Esophagus squamous epithelium (tissue), 5 donors: ENCODE data around the gene CRHR2. TPM values are rescaled to one million over a fixed set of nuclear protein-coding genes. Genes with fewer than 3 reads are reported as not detected.

Source experiments
- DNase-seq: peaks from one replicate; lab custom pipeline; 2025; lab: John Stamatoyannopoulos, UW
- H3K27ac ChIP-seq, 4 donors: fragments of 200-600 bp; sonication (generic); one replicate each; pipeline ENCODE4 v1.5.1; 2016 to 2019; ENCODE audit warnings: mild to moderate bottlenecking in 1 of 4
- H3K27me3 ChIP-seq, 4 donors: fragments of 200-600 bp; sonication (generic); 1 replicate in 3 of 4; 2 replicates in 1 of 4; pipeline versions ENCODE4 v1.5.1 to v1.6.0; 2017 to 2021; ENCODE audit warnings: antibody characterized with exemption in 1 of 4
- H3K36me3 ChIP-seq, 3 donors: fragments of 200-600 bp; sonication (generic); one replicate each; pipeline ENCODE4 v1.5.1; 2016 to 2019
- H3K4me1 ChIP-seq, 3 donors: fragments of 200-600 bp; sonication (generic); one replicate each; pipeline ENCODE4 v1.5.1; 2017 to 2019
- H3K4me3 ChIP-seq, 4 donors: fragments of 200-600 bp; sonication (generic); 1 replicate in 3 of 4; 2 replicates in 1 of 4; pipeline ENCODE4 v1.5.1; 2016 to 2019; ENCODE audit warnings: mild to moderate bottlenecking in 2 of 4, moderate library complexity in 1 of 4
- H3K9me3 ChIP-seq, 3 donors: fragments of 200-600 bp; sonication (generic); one replicate each; pipeline ENCODE4 v1.5.1; 2016 to 2019
- CTCF ChIP-seq, 6 experiments: fragments of 450-650 bp in 4 of 6; fragments of 200-600 bp in 2 of 6; sonication (generic) in 2 of 6; IDR thresholded peaks; one replicate each; pipeline ENCODE4 v1.5.1; 2016 to 2019; ENCODE audit warnings: antibody characterized with exemption in 6 of 6, mild to moderate bottlenecking in 4 of 6, moderate library complexity in 4 of 6
- POLR2A ChIP-seq, 4 donors: fragments of 450-650 bp; IDR thresholded peaks; one replicate each; pipeline ENCODE4 v1.6.1; 2017; ENCODE audit warnings: antibody characterized with exemption in 4 of 4, mild to moderate bottlenecking in 4 of 4, moderate library complexity in 3 of 4
- WGBS, 2 donors: methylation state at CpG; one replicate each; pipeline ENCODE4 v1.1.5; 2018; 5-methylcytosine and 5-hydroxymethylcytosine counted together
- intact Hi-C: fragments of 100-400 bp; cut with DNase I; formaldehyde crosslinking; loops from one replicate; pipeline ENCODE4 v1.15.0; 2022
- total RNA-seq, 4 donors: library from RNA; depleted of rRNA; stranded (reverse); fragments of >200 nt; gene quantifications; one replicate each; pipeline ENCODE4 v1.1.0, GENCODE V29; 2016
- donor health status: DM: yes; HTN: yes; CAD: no.

The CRHR2 gene
- total RNA-seq, 4 donors from 2014 or later = under 0.01 to 0.09 TPM; not detected in 2

DNA sequence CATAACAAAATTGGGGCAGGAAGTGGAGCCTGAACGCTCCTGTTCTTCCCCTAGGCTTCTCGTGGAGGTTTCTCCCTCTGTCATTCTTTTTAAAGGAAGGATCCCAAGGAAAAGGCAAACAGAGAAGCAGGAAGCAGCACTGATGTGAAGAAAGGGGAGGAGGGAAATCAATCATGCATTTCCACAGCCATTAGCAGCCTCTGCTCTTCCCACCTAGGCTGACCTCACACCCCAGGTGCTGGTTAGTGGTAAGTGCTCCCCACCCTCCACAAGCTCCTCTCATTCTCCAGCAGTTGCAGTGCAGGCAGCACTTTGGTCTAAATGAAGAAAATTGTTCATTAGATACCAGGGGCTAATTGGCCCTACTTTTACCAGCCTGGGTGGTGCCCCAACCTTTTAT is 2.6 kb downstream of the CRHR2 start:
- Histone ChIP-seq H3K4me1 (peaks cover 11 to 19% (median 14%) of the 10 kb centered on the region in 3 donors), H3K36me3 (no peaks in the 10 kb centered on the region), H3K27ac (no peak overlapping the region), H3K9me3 (no peaks in the 10 kb centered on the region), H3K27me3 (peaks cover 8 to 95% (median 16%) of the 10 kb centered on the region in 4 donors), H3K4me3 (no peak overlapping the region)
- TF ChIP-seq POLR2A (IDR thresholded peaks at IDR 0.05) = no peak
- no peak for TF ChIP-seq CTCF (IDR thresholded peaks at IDR 0.05)
- intact Hi-C loops = no loop called here
- 5 to 13% methylated on average over 2 of the region's 2 CpGs for whole genome bisulfite sequencing, 2 donors
- DNase-seq = no peak

GRCh38 chr7:30678805-30679204 is 3.5 kb downstream of the CRHR2 start:
- 82 to 85% methylated on average over 2 of the region's 2 CpGs for WGBS, 2 donors
- TF ChIP-seq POLR2A (IDR thresholded peaks at IDR 0.05) = no peak
- TF ChIP-seq CTCF (IDR thresholded peaks at IDR 0.05) = no peak
- H3K27ac ChIP-seq = no peak overlapping the region
- peaks cover 8 to 98% (median 16%) of the 10 kb centered on the region in 4 donors for H3K27me3 ChIP-seq
- H3K4me1 ChIP-seq = peaks cover 11 to 19% (median 14%) of the 10 kb centered on the region in 3 donors
- no peak overlapping the region for H3K4me3 ChIP-seq
- H3K36me3 ChIP-seq = no peaks in the 10 kb centered on the region
- intact Hi-C loops = no loop called here
- no peaks in the 10 kb centered on the region for H3K9me3 ChIP-seq
- DNase-seq = no peak

DNA sequence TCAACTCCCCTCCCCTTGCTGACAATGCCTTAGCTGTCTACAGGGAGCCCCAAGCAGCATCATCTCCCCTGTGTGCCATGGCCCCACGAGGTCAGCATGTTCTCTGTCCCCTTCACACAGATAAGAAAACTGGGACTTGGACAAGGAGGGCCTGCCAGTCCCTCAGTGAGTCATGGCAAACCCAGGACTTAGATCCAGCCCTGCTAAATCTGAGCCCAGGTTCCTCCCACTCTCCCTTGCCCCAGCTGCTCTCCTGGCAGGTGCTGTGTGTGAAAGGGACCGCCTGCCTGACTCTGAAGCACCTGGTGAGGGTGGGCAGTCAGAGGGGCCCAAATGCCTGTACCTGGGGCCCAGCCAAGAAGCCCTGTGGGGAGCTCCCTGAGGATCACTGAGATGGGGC is 7.4 kb downstream of the CRHR2 start:
- Histone ChIP-seq H3K36me3 (no peaks in the 10 kb centered on the region), H3K27ac (no peak overlapping the region), H3K4me1 (no peaks in the 10 kb centered on the region), H3K4me3 (no peak overlapping the region), H3K27me3 (peaks cover 0 to 66% (median 0%) of the 10 kb centered on the region in 4 donors), H3K9me3 (no peaks in the 10 kb centered on the region)
- TF ChIP-seq CTCF (IDR thresholded peaks at IDR 0.05) = no peak
- TF ChIP-seq POLR2A (IDR thresholded peaks at IDR 0.05) = no peak
- intact Hi-C loops = no loop called here
- WGBS, 2 donors = 20 to 43% methylated on average over 1 to 2 of the region's 2 CpGs
- no peak for DNase-seq

DNA sequence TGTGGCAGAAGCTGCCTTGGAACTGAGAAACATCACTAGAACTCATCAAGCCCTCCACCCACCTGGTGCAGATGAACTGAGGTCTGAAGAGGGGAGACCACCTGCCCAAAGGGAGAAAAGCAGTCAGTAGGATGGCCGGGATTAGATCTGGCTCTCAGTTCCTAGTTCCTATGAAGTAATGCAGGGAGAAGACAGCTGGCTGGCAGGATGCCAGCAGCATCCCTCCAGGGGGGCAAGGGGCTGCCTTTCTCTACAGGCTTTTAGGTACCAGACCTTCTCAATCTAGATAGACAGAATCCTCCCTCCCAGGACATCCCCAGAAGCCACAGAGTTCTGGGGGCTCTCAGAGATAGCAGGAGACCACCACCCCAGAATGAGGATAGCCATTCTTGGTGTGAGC is 7.8 kb downstream of the CRHR2 start:
- H3K27ac ChIP-seq = no peak overlapping the region
- H3K27me3 ChIP-seq = peaks cover 0 to 61% (median 0%) of the 10 kb centered on the region in 4 donors
- WGBS, 2 donors = 42 to 43% methylated on average over 1 of the region's 1 CpG
- H3K9me3 ChIP-seq = no peaks in the 10 kb centered on the region
- no peaks in the 10 kb centered on the region for H3K36me3 ChIP-seq
- no peak overlapping the region for H3K4me3 ChIP-seq
- no peak for DNase-seq
- no peaks in the 10 kb centered on the region for H3K4me1 ChIP-seq
- intact Hi-C loops = no loop called here
- no peak for TF ChIP-seq POLR2A (IDR thresholded peaks at IDR 0.05)
- TF ChIP-seq CTCF (IDR thresholded peaks at IDR 0.05) = no peak

DNA sequence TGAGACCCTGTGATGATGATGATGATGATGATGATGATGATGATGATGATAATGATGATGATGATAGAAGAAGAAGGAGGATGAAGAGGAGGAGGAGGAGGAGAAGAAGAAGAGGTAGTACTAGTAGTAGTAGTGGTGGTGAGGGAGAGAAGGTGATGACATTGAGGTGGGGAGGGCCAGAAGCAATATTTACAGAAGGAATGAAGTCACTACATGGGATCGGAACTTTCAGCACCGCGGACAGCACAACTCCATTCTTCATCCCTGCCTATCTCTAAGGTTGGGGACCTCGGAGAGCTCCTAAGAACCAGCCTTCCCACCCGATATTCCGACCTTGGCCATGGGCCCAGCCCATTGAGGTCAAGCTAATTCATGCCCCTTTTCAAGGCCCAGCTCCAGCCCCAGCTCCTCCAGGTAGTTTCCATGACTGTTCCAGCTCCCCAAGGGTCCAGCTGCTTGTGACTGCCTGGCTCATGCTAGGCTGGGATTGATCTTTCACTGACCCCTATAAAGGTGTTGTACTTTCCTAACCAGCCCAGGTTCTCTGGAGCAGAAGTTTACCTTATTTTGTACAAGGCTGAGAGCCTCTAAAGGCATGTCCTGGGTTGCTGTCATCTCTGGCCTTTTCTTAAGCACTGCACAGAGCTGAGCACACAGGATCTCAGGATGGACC is 10.3 kb downstream of the CRHR2 start:
- intact Hi-C loops = no loop called here
- Histone ChIP-seq H3K27me3 (peaks cover 0 to 36% (median 0%) of the 10 kb centered on the region in 4 donors), H3K4me3 (no peak overlapping the region), H3K4me1 (no peaks in the 10 kb centered on the region), H3K36me3 (no peaks in the 10 kb centered on the region), H3K9me3 (no peaks in the 10 kb centered on the region), H3K27ac (no peak overlapping the region)
- WGBS, 2 donors = 7 to 8% methylated on average over 6 of the region's 6 CpGs
- DNase-seq = no peak
- TF ChIP-seq POLR2A (IDR thresholded peaks at IDR 0.05) = no peak
- no peak for TF ChIP-seq CTCF (IDR thresholded peaks at IDR 0.05)
